T-cell (primary cell): ENCODE results near the gene BRIP1. TPM values are rescaled to one million over a fixed set of nuclear protein-coding genes. Genes with fewer than 3 reads are reported as not detected.

Experiments
- ATAC-seq, 4 experiments: fragments of 200-7000 bp in 3 of 4; fragments of 150-1000 bp in 1 of 4; cut with Tn5 transposase; replicated peaks in 1 of 4; 1 replicate in 3 of 4; 2 replicates in 1 of 4; pipeline ENCODE4 v1.10.0; 2021; ENCODE audit warnings: moderate library complexity in 3 of 4, mild to moderate bottlenecking in 2 of 4, moderate number of reproducible peaks in 1 of 4
- CTCF ChIA-PET, 2 donors: fragments of 300-600 bp; sonication (Branson Sonifier 250); formaldehyde crosslinking; loops; one replicate each; lab custom pipeline; 2022; ENCODE audit warnings: antibody characterized with exemption in 2 of 2; lab: Charles Lee
- POLR2A ChIA-PET, 2 donors: fragments of 300-600 bp; sonication (Branson Sonifier 250); formaldehyde crosslinking; loops; one replicate each; lab custom pipeline; 2022; ENCODE audit warnings: antibody characterized with exemption in 2 of 2; lab: Charles Lee
- DNase-seq, 35 experiments: peaks; one replicate each; pipeline versions ENCODE4 v3.0.0 to v3.0.0-alpha.2; 2013 to 2023
- H3K27ac ChIP-seq: one replicate; pipeline ENCODE4 v1.5.1; 2013; ENCODE audit warnings: low read length
- H3K27me3 ChIP-seq, 2 experiments: replicated peaks in 1 of 2; 1 replicate in 1 of 2; 2 replicates in 1 of 2; pipeline versions ENCODE4 v1.6.1 to v1.7.0; 2013; ENCODE audit warnings: low read length in 1 of 2, mixed read lengths in 1 of 2; ENCODE audit not compliant: control insufficient read depth in 2 of 2, insufficient read depth in 2 of 2; ENCODE audit errors: extremely low read depth in 1 of 2
- H3K36me3 ChIP-seq, 2 donors: 1 replicate in 1 of 2; 2 replicates in 1 of 2; pipeline versions ENCODE4 v1.6.1 to v1.7.0; 2013; ENCODE audit warnings: low read length in 1 of 2; ENCODE audit not compliant: control insufficient read depth in 2 of 2, insufficient read depth in 1 of 2; ENCODE audit errors: extremely low read depth in 1 of 2
- H3K4me1 ChIP-seq, 2 experiments: 1 replicate in 1 of 2; 2 replicates in 1 of 2; pipeline versions ENCODE4 v1.6.1 to v1.7.0; 2013; ENCODE audit warnings: low read length in 2 of 2, mixed read lengths in 1 of 2; ENCODE audit not compliant: insufficient read depth in 2 of 2, control insufficient read depth in 1 of 2; ENCODE audit errors: extremely low read depth in 1 of 2
- H3K4me3 ChIP-seq, 2 donors: 1 replicate in 1 of 2; 2 replicates in 1 of 2; pipeline versions ENCODE4 v1.5.1 to v1.7.0; 2013; ENCODE audit warnings: mild to moderate bottlenecking in 2 of 2, low read length in 1 of 2, moderate library complexity in 1 of 2; ENCODE audit not compliant: control insufficient read depth in 1 of 2; ENCODE audit errors: extremely low read depth in 1 of 2
- H3K9me3 ChIP-seq: 2 replicates; pipeline ENCODE4 v1.7.0; 2013
- H3K27ac Mint-ChIP-seq, 2 donors: one replicate each; pipeline ENCODE4 v1.8.0; 2020 to 2021; ENCODE audit warnings: mild to moderate bottlenecking in 2 of 2, mixed read lengths in 2 of 2
- H3K27me3 Mint-ChIP-seq, 2 donors: one replicate each; pipeline ENCODE4 v1.8.0; 2021 to 2022; ENCODE audit warnings: mixed read lengths in 2 of 2
- H3K36me3 Mint-ChIP-seq: one replicate; pipeline ENCODE4 v1.8.0; 2021; ENCODE audit warnings: mixed read lengths
- H3K4me1 Mint-ChIP-seq, 3 donors: one replicate each; pipeline ENCODE4 v1.8.0; 2020 to 2022; ENCODE audit warnings: mixed read lengths in 3 of 3, mild to moderate bottlenecking in 1 of 3
- H3K4me3 Mint-ChIP-seq, 3 donors: one replicate each; pipeline ENCODE4 v1.8.0; 2020 to 2022; ENCODE audit warnings: mild to moderate bottlenecking in 3 of 3, mixed read lengths in 3 of 3, moderate library complexity in 3 of 3
- H3K9me3 Mint-ChIP-seq, 3 donors: one replicate each; pipeline ENCODE4 v1.8.0; 2020 to 2022; ENCODE audit warnings: mixed read lengths in 3 of 3
- WGBS: methylation state at CpG from one replicate; pipeline ENCODE4 v1.1.5; 2013; ENCODE audit warnings: missing lambda C conversion rate; ENCODE audit not compliant: insufficient coverage; 5-methylcytosine and 5-hydroxymethylcytosine counted together
- total RNA-seq, 35 experiments: library from RNA in 6 of 35; stranded (reverse) in 6 of 35; fragments of 120-200 nt in 1 of 35; gene quantifications; one replicate each; pipeline versions ENCODE4 v1.2.1 to v1.2.4 and lab custom pipeline; 2013 to 2026

BRIP1 gene
- total RNA-seq, 5 donors from 2014 or later (not counting 1 experiment from before 2014, with no cell fraction given), result 1.4 to 3.5 (median 1.7) TPM

DNA sequence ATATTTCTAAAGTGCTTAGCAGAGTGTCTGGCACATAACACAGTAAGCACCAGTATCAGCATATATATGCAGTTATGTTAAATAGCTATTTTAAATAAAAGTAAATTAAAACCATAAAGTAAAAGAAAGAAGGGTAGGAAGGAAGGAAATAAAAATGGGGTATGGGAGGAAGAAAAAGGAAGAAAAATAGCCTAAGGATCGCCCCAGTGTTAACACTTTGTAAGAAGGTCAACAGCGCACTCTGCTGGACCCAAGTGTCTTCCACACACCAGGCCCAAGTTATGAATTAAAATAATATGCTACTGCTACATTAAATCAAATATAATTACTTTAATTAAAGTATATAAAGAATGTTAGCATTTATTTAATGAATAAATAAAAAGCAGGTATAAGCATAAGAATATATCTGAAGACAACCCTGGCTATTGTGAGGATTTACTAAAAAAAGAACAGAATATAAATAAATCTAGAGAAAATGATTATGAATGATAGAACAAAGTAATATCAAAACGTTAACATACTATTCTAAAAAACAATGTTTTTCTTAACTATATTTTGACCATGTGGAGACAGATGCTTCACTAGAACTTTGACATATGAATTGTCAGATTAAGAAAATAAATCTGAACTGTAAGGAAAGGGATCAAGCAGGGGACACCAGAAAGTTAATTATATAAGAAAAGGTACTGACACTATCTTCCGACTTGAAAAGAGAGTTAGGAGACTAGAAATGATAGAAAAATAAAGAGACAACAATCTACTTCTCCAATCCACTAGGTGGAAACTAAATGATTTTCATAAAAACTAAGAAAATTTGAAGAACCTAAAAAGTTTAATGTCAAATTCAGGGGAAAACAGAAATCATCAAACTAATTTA lies 25.9 kb downstream of the BRIP1 start:
- peak in 1 of 4 experiments; percentile 42 for ATAC-seq
- Histone ChIP-seq H3K9me3 (no peaks in the 10 kb centered on the region), H3K27ac (no peak overlapping the region), H3K36me3 (no peaks in the 10 kb centered on the region), H3K27me3 (no peaks in the 10 kb centered on the region), H3K4me3 (no peak overlapping the region), H3K4me1 (no peaks in the 10 kb centered on the region)
- Mint-ChIP-seq H3K9me3 (no peaks in the 10 kb centered on the region), H3K27ac (no peak overlapping the region), H3K27me3 (no peaks in the 10 kb centered on the region), H3K4me3 (no peak overlapping the region), H3K36me3 (no peaks in the 10 kb centered on the region), H3K4me1 (no peaks in the 10 kb centered on the region)
- CTCF ChIA-PET, result interaction anchor here (0.9 to 1.8 kb wide), 6 partner anchors 8 to 427 kb away, joined by 3 to 7 read pairs (median 4); no protein-coding TSS in a partner anchor
- WGBS, result no CpG with 5 or more reads among the region's 4 CpGs
- POLR2A ChIA-PET, result no interaction called here
- DNase-seq, result peak in 30 of 35 experiments; percentile 1 to 73 (median 38)

DNA sequence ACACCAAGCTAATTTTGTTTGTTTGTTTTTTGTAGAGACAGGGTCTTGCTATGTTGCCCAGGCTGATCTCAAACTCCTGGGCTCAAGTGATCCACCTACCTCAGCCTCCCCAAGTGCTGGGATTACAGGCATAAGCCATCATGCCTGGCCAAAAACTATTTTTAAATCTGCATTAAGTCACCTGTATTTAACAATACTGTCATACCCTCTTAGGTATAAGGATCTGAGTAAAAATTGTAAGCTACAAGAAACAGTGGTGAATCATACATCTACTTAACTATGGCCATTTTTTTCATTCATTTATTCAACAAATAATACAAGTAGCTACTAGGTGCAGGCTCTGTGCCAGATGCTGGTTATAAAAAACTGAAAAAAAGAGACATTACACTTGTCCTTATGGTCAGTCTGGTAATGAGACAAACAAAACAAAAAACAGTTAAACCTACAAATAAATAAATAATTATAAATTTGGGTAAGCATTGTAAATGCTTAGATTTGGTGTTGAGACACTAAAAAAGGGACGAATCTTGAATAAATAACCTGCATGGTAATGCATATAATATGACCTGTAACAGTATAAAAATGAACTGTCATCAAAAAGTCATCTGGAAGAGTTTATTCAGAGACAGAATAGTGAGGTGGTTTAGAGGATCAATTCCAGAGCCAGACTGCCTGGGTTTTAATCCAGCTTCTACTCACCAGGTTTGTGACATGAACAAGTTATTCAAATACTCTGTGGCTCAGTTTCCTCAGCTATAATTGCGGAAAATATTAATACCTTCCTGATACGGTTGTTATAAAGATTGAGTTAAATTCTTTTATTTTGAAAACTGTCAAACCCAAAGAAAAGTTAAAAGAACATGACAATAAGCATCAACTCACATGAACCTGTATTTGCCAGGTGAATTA lies 26.8 kb downstream of the BRIP1 start:
- no peaks in the 10 kb centered on the region for H3K36me3 ChIP-seq
- CTCF ChIA-PET, result interaction anchor here (0.6 to 1.8 kb wide), 7 partner anchors 8 to 1114 kb away, joined by 3 to 7 read pairs (median 4); no protein-coding TSS in a partner anchor
- Mint-ChIP-seq H3K4me1 (no peaks in the 10 kb centered on the region), H3K36me3 (no peaks in the 10 kb centered on the region), H3K27ac (no peak overlapping the region), H3K9me3 (no peaks in the 10 kb centered on the region), H3K27me3 (no peaks in the 10 kb centered on the region), H3K4me3 (no peak overlapping the region)
- no peaks in the 10 kb centered on the region for H3K27me3 ChIP-seq
- ATAC-seq, result no peak
- H3K27ac ChIP-seq, result no peak overlapping the region
- POLR2A ChIA-PET, result no interaction called here
- no peaks in the 10 kb centered on the region for H3K9me3 ChIP-seq
- WGBS, result no CpG with 5 or more reads among the region's 3 CpGs
- H3K4me3 ChIP-seq, result no peak overlapping the region
- no peaks in the 10 kb centered on the region for H3K4me1 ChIP-seq
- no peak for DNase-seq

DNA sequence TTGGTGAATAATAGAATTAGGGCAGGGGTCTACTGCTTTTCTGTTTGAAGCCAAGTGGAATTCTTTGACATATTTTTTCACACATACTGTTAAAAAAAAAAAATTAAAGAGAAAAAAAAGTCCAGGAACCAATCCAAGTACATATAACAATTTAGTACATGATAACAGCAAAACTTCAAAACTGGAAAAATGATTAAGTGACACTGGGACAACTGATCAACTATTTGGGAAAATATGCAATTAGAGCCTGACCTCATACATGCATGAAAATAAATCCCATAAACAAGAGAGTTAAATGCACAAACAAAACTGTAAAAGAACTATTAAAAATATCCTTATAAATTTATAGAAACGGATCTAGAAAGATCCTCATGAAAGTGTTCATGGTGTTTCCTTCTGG lies 27.7 kb downstream of the BRIP1 start:
- DNase-seq, result no peak
- Histone ChIP-seq H3K4me3 (no peak overlapping the region), H3K27me3 (no peaks in the 10 kb centered on the region), H3K27ac (no peak overlapping the region), H3K4me1 (no peaks in the 10 kb centered on the region), H3K36me3 (no peaks in the 10 kb centered on the region), H3K9me3 (no peaks in the 10 kb centered on the region)
- no peak overlapping the region for H3K4me3 Mint-ChIP-seq
- no peak overlapping the region for H3K27ac Mint-ChIP-seq
- H3K9me3 Mint-ChIP-seq, result no peaks in the 10 kb centered on the region
- no peaks in the 10 kb centered on the region for H3K36me3 Mint-ChIP-seq
- ChIA-PET POLR2A (no interaction called here), CTCF (interaction anchor here in 1 of 2 donors (1.8 kb wide), 1 partner anchor 9 kb away, joined by 7 read pairs; no protein-coding TSS in a partner anchor)
- H3K4me1 Mint-ChIP-seq, result no peaks in the 10 kb centered on the region
- no CpG with 5 or more reads among the region's 1 CpG for WGBS
- no peak for ATAC-seq
- no peaks in the 10 kb centered on the region for H3K27me3 Mint-ChIP-seq

DNA sequence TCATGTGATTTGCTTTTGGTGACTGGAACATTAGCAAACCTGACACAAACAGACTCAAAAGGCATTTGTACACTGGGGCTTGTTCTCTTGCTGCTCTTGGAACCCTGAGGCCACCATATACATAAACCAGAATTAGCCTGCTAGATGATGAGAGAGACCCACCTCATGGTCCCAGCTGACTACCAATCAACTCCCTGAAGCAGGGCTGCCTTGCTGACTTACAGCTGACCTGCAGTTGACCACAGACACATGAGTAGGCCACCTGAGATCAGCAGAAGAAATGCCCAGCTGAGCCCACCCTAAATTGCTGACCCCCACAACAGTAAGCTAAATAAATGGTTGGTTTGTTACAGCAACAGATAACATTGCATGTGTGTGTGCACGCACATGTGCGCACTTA lies 28.7 kb downstream of the BRIP1 start:
- Mint-ChIP-seq H3K4me1 (no peaks in the 10 kb centered on the region), H3K9me3 (no peaks in the 10 kb centered on the region)
- H3K27me3 ChIP-seq, result no peaks in the 10 kb centered on the region

DNA sequence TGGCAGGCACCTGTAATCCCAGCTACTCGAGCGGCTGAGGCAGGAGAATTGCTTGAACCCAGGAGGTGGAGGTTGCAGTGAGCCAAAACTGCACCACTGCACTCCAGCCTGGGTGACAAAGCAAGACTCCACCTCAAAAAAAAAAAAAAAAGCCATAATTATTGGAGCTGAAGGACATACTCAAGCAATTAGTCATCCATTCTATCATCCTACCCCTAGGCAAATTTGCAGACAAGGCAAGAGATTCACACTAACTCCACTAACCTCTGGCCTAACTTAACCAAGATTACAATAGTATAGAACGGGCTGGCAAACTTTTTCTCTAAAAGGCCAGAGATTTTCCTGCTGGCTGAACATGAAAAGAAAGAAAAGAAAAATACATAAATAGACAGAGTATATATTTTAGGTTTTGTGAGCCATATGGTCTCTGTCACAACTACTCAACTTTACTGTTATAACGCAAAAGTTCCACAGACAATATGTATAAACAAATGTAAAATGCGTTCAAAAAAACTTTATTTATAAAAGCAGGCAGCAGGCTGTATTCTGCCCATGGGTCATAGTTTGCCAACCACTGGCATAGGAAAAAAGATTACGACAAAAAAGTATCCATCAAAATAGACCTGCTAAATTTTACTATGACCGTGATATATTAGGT lies 29.7 kb downstream of the BRIP1 start:
- POLR2A ChIA-PET, result no interaction called here
- H3K4me3 Mint-ChIP-seq, result no peak overlapping the region
- Histone ChIP-seq H3K27me3 (no peaks in the 10 kb centered on the region), H3K4me3 (no peak overlapping the region), H3K4me1 (no peaks in the 10 kb centered on the region), H3K9me3 (no peaks in the 10 kb centered on the region), H3K27ac (no peak overlapping the region), H3K36me3 (no peaks in the 10 kb centered on the region)
- ATAC-seq (no peak), DNase-seq (no peak)
- H3K27ac Mint-ChIP-seq, result no peak overlapping the region
- H3K4me1 Mint-ChIP-seq, result no peaks in the 10 kb centered on the region
- H3K27me3 Mint-ChIP-seq, result no peaks in the 10 kb centered on the region
- no peaks in the 10 kb centered on the region for H3K9me3 Mint-ChIP-seq
- WGBS, result no CpG with 5 or more reads among the region's 7 CpGs
- no peaks in the 10 kb centered on the region for H3K36me3 Mint-ChIP-seq
- CTCF ChIA-PET, result no interaction called here

More for the DNA sequence above, 28.7 kb downstream of the BRIP1 start:
- ATAC-seq, result no peak
- no peak overlapping the region for H3K4me3 Mint-ChIP-seq
- no CpG with 5 or more reads among the region's 2 CpGs for WGBS
- H3K9me3 ChIP-seq, result no peaks in the 10 kb centered on the region
- H3K27ac Mint-ChIP-seq, result no peak overlapping the region
- H3K36me3 ChIP-seq, result no peaks in the 10 kb centered on the region
- DNase-seq, result no peak
- no peaks in the 10 kb centered on the region for H3K4me1 ChIP-seq
- H3K27ac ChIP-seq, result no peak overlapping the region
- no peaks in the 10 kb centered on the region for H3K27me3 Mint-ChIP-seq
- CTCF ChIA-PET, result no interaction called here
- no peaks in the 10 kb centered on the region for H3K36me3 Mint-ChIP-seq
- H3K4me3 ChIP-seq, result no peak overlapping the region
- POLR2A ChIA-PET, result no interaction called here

DNA sequence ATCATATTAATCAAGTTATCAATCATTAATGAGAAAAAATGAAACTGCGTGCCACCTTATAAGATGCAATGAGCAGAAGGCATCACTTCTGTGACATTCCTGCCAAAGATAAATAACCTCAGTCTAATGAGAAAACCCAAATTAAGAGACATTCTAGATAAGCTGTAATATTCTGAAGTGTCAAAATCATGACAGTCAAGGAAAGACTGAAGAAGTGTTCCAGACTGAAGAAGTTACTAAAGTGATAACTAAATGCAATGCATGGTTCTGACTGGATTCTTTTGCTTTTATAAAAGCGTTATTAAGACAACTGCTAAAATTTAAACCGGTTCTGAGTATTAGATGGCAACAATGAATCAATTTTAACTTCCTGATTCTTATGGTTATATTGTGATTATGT lies 30.9 kb downstream of the BRIP1 start:
- H3K9me3 Mint-ChIP-seq, result peaks cover 0 to 4% (median 0%) of the 10 kb centered on the region in 3 donors
- Histone ChIP-seq H3K27me3 (no peaks in the 10 kb centered on the region), H3K36me3 (no peaks in the 10 kb centered on the region), H3K27ac (no peak overlapping the region), H3K9me3 (no peaks in the 10 kb centered on the region), H3K4me1 (no peaks in the 10 kb centered on the region), H3K4me3 (no peak overlapping the region)
- ATAC-seq, result no peak
- DNase-seq, result no peak
- no CpG with 5 or more reads among the region's 3 CpGs for WGBS
- no peak overlapping the region for H3K27ac Mint-ChIP-seq
- peaks cover 5% of the 10 kb centered on the region for H3K36me3 Mint-ChIP-seq
- H3K4me3 Mint-ChIP-seq, result no peak overlapping the region
- H3K27me3 Mint-ChIP-seq, result no peaks in the 10 kb centered on the region
- POLR2A ChIA-PET, result no interaction called here
- H3K4me1 Mint-ChIP-seq, result no peaks in the 10 kb centered on the region
- CTCF ChIA-PET, result no interaction called here
